ENCODE results near the gene BPIFB2. TPM values are rescaled to one million over a fixed set of nuclear protein-coding genes. Genes with fewer than 3 reads are reported as not detected.

BPIFB2 gene
- total RNA-seq, 1 donor from 2014 or later = not detected

DNA sequence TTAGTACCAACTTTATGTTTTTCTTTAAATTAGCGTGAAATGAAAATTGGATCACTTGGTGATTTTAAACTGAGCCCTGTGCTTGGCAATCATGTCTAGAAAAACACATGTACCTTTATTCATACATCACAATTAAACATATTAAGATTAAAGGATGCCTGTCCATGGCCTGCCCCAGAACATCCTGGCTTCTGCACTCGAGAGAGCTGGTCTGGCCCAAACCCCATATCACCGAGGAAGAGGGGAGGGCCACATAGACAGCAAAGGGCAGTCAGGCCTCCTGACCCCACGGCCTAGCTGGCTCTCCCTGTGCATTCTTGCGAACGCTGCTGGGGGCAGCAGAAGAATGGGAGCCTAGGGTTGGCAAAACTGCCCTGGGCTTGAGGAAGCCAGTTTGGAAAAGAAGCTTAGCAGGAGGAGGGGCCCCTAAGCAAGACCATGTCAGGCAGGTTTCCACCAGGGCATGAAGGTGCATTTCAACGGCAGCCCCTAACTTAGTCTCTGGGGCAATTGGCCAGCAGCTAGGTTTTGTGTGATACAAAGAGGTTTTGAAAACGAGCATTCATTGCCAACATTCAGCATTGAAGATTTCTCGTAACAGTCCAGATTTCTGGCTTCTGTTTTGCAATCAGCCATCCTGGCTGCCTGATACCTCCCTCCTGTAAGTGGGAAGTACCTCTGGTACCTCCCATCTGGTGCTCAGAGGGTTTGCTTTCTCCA, 54.8 kb downstream of the BPIFB2 start:
- Mint-ChIP-seq H3K36me3 (ENCODE audit: low read depth) (no peaks in the 10 kb centered on the region), H3K4me3 (no peak overlapping the region), H3K27me3 (ENCODE audit: insufficient read depth) (peaks cover 2% of the 10 kb centered on the region), H3K27ac (no peak overlapping the region), H3K4me1 (ENCODE audit: low read depth) (no peaks in the 10 kb centered on the region), H3K9me3 (no peaks in the 10 kb centered on the region)
- intact Hi-C loops (cut with micrococcal nuclease) = no loop called here
- DNase-seq (ENCODE audit: low spot score) = no peak

DNA sequence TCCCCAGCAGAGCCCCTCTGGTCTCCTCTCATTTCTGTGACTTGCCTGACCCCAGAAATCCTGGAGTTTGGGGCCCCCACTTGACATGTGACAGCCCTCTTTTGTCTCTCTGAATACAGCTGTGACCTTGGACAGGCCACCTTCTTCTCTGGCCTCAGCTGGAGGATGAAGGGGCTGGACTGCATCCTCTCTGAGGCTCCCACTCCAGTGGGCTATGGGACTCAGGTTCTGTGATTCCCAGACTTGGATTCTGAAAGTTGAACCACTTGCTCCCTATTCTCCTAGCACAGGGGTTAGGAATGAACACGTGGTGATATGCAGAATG, 55.3 kb downstream of the BPIFB2 start:
- Mint-ChIP-seq H3K9me3 (no peaks in the 10 kb centered on the region), H3K36me3 (ENCODE audit: low read depth) (no peaks in the 10 kb centered on the region), H3K4me1 (ENCODE audit: low read depth) (no peaks in the 10 kb centered on the region), H3K4me3 (no peak overlapping the region), H3K27me3 (ENCODE audit: insufficient read depth) (peaks cover 3% of the 10 kb centered on the region), H3K27ac (no peak overlapping the region)
- no peak for DNase-seq (ENCODE audit: low spot score)
- intact Hi-C loops (cut with micrococcal nuclease) = no loop called here

DNA sequence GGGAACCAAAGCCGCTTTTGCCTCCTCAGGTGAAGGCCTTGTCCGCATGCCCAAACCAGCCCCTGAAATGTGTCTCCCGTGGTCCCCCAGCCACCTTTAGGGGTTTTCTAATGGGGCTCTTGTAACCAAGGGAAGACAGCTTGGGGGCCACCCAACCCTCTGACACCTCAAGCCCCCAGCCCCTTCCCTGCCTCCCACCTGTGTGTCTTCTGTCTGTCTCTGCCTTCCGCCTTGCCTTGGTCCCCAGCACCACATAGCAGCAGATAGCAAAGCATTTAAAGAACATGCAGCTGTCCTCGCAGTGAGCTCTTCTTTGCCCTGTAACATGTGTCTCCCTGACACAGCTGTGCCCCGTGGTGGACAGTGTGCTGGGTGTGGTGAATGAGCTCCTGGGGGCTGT, 55.8 kb downstream of the BPIFB2 start:
- DNase-seq (ENCODE audit: low spot score) = no peak
- no peak overlapping the region for H3K4me3 Mint-ChIP-seq
- H3K27me3 Mint-ChIP-seq (ENCODE audit: insufficient read depth) = peaks cover 3% of the 10 kb centered on the region
- H3K4me1 Mint-ChIP-seq (ENCODE audit: low read depth) = no peaks in the 10 kb centered on the region
- H3K27ac Mint-ChIP-seq = no peak overlapping the region
- intact Hi-C loops (cut with micrococcal nuclease) = no loop called here
- H3K9me3 Mint-ChIP-seq = no peaks in the 10 kb centered on the region
- no peaks in the 10 kb centered on the region for H3K36me3 Mint-ChIP-seq (ENCODE audit: low read depth)

DNA sequence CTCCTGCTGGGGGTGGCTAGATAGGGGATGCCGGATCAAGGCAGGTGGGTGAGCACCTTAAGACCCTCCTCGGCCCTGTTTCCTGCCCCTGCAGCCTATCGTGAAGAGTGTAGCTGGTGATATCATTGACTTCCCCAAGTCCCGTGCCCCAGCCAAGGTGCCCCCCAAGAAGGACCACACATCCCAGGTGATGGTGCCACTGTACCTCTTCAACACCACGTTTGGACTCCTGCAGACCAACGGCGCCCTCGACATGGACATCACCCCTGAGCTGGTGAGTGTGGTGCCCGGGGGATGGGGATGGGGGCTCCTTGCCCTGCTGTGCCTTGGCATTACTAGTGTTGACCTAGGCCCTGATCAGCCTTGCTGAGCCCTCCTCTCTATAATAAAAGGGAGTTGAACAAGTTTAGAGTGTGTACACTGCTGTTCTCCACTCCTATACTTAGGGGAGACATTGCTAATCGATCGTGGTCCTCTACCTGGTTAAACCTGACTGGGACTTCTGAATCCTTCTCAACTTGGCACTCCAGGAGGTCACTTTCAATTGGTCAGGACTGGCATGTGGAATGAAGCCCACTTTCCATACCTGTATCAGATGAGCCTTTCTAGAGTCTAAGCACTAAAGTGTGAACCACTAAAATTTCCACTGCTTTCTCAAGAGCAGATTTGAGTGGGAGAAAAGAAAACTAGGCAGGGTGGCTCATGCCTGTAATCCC, 57.2 kb downstream of the BPIFB2 start:
- Mint-ChIP-seq H3K27me3 (ENCODE audit: insufficient read depth) (peaks cover 3% of the 10 kb centered on the region), H3K27ac (no peak overlapping the region), H3K4me3 (no peak overlapping the region), H3K36me3 (ENCODE audit: low read depth) (no peaks in the 10 kb centered on the region), H3K9me3 (no peaks in the 10 kb centered on the region), H3K4me1 (ENCODE audit: low read depth) (no peaks in the 10 kb centered on the region)
- no peak for DNase-seq (ENCODE audit: low spot score)
- intact Hi-C loops (cut with micrococcal nuclease) = no loop called here

DNA sequence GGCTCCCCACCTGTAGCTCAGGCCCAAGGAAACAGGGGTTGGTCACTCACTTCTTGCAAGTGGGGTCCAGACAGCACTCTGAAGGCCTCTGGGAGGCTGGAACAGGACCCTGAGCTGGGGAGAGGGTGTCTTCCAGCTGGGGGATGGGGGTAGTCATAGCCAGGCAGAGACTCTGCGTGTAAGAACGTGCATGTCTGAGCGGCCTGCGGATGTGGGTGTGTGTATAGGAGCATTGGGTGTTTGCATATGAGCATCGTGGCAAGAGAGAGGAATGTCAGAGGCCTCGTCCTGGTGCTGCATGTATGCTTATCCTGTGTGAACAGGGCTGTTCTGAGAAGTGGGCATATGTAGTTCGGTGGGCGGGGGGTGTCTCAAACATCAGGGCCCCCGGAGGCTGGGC, 58.3 kb downstream of the BPIFB2 start:
- DNase-seq (ENCODE audit: low spot score) = no peak
- intact Hi-C loops (cut with micrococcal nuclease) = no loop called here
- H3K4me1 Mint-ChIP-seq (ENCODE audit: low read depth) = no peaks in the 10 kb centered on the region
- H3K36me3 Mint-ChIP-seq (ENCODE audit: low read depth) = no peaks in the 10 kb centered on the region
- H3K4me3 Mint-ChIP-seq = no peak overlapping the region
- H3K9me3 Mint-ChIP-seq = no peaks in the 10 kb centered on the region
- H3K27me3 Mint-ChIP-seq (ENCODE audit: insufficient read depth) = peaks cover 3% of the 10 kb centered on the region
- H3K27ac Mint-ChIP-seq = no peak overlapping the region

DNA sequence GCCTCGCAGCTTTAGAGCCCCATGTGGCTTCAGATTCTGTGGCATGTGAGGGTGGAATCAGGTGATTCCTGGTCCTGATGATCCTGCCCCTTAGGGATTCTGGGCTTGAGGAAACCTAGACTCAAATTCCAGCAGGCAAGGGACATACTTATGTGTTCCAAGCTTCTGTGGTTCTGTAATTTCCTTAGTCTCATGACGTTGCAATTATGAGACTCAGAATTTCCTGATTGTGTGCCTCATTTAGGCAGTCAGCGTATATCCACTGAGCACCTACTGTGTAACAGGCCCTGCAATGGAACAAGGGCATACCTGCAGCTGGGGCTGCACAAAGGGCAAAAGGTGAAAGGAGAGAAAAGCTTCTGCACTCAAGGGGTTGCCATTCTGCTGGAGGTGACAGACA, 60.3 kb downstream of the BPIFB2 start:
- H3K27me3 Mint-ChIP-seq (ENCODE audit: insufficient read depth) = peaks cover 3% of the 10 kb centered on the region
- intact Hi-C loops (cut with micrococcal nuclease) = no loop called here
- DNase-seq (ENCODE audit: low spot score) = no peak
- H3K36me3 Mint-ChIP-seq (ENCODE audit: low read depth) = no peaks in the 10 kb centered on the region
- H3K4me3 Mint-ChIP-seq = no peak overlapping the region
- no peak overlapping the region for H3K27ac Mint-ChIP-seq
- no peaks in the 10 kb centered on the region for H3K9me3 Mint-ChIP-seq
- H3K4me1 Mint-ChIP-seq (ENCODE audit: low read depth) = no peaks in the 10 kb centered on the region

DNA sequence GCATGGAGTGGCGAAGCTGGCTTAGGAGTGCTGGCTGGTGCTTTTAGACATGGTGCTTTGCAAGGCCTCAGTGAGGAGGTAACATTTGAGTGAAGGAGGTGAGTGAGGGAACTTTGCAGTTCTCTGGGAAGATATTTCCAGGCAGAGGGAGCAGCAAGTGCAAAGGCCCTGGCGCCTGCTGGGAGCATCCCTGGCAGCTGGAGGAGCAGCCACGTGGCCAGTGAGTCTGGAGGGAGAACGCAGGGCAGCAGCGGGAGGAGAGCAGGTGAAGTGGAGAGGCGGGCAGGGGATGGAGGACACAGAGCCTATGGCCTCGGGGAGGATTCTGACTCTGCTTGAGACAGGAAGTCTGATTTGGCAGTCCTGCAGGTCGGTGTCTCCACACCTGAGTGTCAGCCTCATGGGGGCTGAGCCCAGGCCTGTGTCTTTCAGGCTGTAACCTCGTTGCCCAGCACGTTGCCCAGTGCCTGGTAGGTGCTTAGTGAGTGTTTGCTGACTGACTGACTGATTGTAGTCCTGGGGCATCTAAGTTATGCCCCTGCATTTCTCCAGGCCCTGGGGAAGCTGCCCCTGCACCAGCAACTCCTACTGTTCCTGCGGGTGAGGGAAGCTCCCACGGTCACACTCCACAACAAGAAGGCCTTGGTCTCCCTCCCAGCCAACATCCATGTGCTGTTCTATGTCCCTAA, 60.9 kb downstream of the BPIFB2 start:
- Mint-ChIP-seq H3K4me3 (no peak overlapping the region), H3K36me3 (ENCODE audit: low read depth) (no peaks in the 10 kb centered on the region), H3K9me3 (no peaks in the 10 kb centered on the region), H3K27me3 (ENCODE audit: insufficient read depth) (peaks cover 3% of the 10 kb centered on the region), H3K27ac (no peak overlapping the region), H3K4me1 (ENCODE audit: low read depth) (no peaks in the 10 kb centered on the region)
- intact Hi-C loops (cut with micrococcal nuclease) = no loop called here
- no peak for DNase-seq (ENCODE audit: low spot score)

- intact Hi-C loops (cut with micrococcal nuclease) = no loop called here
- no peaks in the 10 kb centered on the region for H3K36me3 Mint-ChIP-seq (ENCODE audit: low read depth)
- H3K4me1 Mint-ChIP-seq (ENCODE audit: low read depth) = no peaks in the 10 kb centered on the region
- DNase-seq (ENCODE audit: low spot score) = no peak
- H3K27ac Mint-ChIP-seq = no peak overlapping the region
- no peaks in the 10 kb centered on the region for H3K9me3 Mint-ChIP-seq
- no peak overlapping the region for H3K4me3 Mint-ChIP-seq
- H3K27me3 Mint-ChIP-seq (ENCODE audit: insufficient read depth) = peaks cover 3% of the 10 kb centered on the region
These were observed 62.2 kb downstream of the BPIFB2 start for GRCh38 chr20:33069673-33070072.

DNA sequence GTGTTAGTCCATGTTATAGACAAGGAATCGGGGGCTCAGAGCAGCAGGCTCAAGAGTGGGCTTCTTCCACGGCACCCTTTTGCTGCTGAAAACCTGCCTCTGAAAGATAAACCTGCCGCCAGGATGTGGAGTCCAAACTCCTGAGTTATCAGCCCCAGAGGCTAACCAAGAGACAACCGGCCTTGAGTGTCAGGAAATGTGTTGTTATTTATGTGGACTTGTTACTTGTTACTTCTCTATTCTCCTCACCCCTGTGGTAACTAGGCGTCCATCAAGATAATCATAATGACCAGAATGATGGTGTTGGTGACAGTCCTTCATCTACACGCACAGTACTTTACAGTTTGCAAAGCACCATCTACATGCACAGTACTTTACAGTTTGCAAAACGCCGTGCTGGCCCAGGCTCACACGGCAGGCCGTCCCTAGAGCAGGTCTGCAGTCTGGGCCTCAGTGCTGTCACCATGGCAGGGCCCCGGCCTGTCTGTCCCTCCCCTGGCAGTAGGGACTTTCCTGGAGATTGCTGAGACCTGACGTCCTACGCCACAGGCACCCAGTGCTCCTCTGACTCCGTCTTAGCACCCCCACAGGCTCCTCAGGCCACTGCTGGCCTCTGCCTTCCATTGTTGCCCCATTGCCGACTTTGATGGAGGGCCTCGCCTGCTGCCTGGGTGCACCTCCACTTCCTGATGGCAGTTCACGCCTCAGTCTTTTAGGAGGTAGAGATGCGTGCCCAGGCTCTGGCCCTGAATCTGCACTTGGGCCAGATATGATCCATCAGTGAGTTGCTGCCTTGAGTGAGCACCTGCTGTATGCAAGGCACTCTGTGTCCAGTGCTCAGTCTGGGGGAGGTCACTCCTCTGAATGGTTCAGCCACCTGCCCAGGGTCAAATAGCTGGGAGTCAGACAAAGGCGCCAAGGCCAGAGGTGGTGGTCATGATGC, 62.9 kb downstream of the BPIFB2 start:
- H3K27ac Mint-ChIP-seq = no peak overlapping the region
- H3K27me3 Mint-ChIP-seq (ENCODE audit: insufficient read depth) = peaks cover 2% of the 10 kb centered on the region
- no peaks in the 10 kb centered on the region for H3K4me1 Mint-ChIP-seq (ENCODE audit: low read depth)

GRCh38 chr20:33071198-33071597, 63.7 kb downstream of the BPIFB2 start:
- no peaks in the 10 kb centered on the region for H3K36me3 Mint-ChIP-seq (ENCODE audit: low read depth)
- no peaks in the 10 kb centered on the region for H3K4me1 Mint-ChIP-seq (ENCODE audit: low read depth)
- intact Hi-C loops (cut with micrococcal nuclease) = no loop called here
- no peak for DNase-seq (ENCODE audit: low spot score)
- H3K27ac Mint-ChIP-seq = no peak overlapping the region
- H3K4me3 Mint-ChIP-seq = no peak overlapping the region
- no peaks in the 10 kb centered on the region for H3K9me3 Mint-ChIP-seq
- peaks cover 3% of the 10 kb centered on the region for H3K27me3 Mint-ChIP-seq (ENCODE audit: insufficient read depth)

More for the DNA sequence above, 62.9 kb downstream of the BPIFB2 start:
- DNase-seq (ENCODE audit: low spot score) = no peak
- intact Hi-C loops (cut with micrococcal nuclease) = no loop called here
- H3K9me3 Mint-ChIP-seq = no peaks in the 10 kb centered on the region
- H3K36me3 Mint-ChIP-seq (ENCODE audit: low read depth) = no peaks in the 10 kb centered on the region
- H3K4me3 Mint-ChIP-seq = no peak overlapping the region

DNA sequence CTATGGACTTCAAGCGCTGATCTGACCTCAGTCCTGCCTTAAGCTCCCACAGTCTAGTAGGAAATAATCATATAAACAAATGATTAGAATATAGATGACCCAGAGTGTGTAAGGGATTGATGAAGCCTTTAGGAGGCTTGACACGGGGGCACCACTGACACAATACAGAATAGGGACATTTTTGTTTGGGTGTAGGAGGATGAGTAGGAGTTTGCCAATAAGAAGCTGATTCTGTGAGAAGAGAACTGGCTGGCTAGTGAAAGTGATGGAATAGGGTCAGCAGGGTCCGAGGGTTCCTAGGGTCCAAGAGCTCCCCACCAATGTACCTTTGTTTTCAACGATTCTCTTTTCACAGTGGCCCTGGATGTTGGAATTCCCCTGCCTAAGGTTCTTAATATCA, 64.9 kb downstream of the BPIFB2 start:
- H3K4me3 Mint-ChIP-seq = no peak overlapping the region
- no peaks in the 10 kb centered on the region for H3K36me3 Mint-ChIP-seq (ENCODE audit: low read depth)
- no peaks in the 10 kb centered on the region for H3K4me1 Mint-ChIP-seq (ENCODE audit: low read depth)
- intact Hi-C loops (cut with micrococcal nuclease) = no loop called here
- H3K27me3 Mint-ChIP-seq (ENCODE audit: insufficient read depth) = peaks cover 2% of the 10 kb centered on the region
- H3K27ac Mint-ChIP-seq = no peak overlapping the region
- H3K9me3 Mint-ChIP-seq = no peaks in the 10 kb centered on the region
- DNase-seq (ENCODE audit: low spot score) = no peak

DNA sequence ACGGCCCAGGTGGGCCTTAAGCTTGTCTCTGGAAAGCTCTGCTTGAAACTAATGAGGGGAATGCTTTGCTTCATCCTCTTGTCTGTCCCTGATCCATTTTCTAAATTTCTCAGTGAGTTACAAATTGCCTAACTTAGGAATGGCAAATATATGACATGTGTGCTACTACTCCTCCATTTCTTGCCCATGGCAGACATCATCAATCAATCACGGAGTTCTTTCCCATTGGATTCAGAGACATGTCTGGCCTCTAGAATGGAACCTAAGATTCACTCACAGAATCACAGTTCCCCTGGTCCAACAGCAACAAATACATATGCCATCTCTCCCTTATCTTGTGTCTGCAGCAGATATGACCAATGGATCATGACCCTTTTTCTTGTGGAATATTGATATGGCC, 65.3 kb downstream of the BPIFB2 start:
- H3K36me3 Mint-ChIP-seq (ENCODE audit: low read depth) = no peaks in the 10 kb centered on the region
- no peak for DNase-seq (ENCODE audit: low spot score)
- no peaks in the 10 kb centered on the region for H3K9me3 Mint-ChIP-seq
- H3K27me3 Mint-ChIP-seq (ENCODE audit: insufficient read depth) = peaks cover 2% of the 10 kb centered on the region
- intact Hi-C loops (cut with micrococcal nuclease) = no loop called here
- H3K27ac Mint-ChIP-seq = no peak overlapping the region
- no peak overlapping the region for H3K4me3 Mint-ChIP-seq
- no peaks in the 10 kb centered on the region for H3K4me1 Mint-ChIP-seq (ENCODE audit: low read depth)
